ENCODE data around the gene EDN2.
A peak's percentile ranks its signal among the peaks of the same experiment; 100 is the strongest.

The EDN2 gene

DNA sequence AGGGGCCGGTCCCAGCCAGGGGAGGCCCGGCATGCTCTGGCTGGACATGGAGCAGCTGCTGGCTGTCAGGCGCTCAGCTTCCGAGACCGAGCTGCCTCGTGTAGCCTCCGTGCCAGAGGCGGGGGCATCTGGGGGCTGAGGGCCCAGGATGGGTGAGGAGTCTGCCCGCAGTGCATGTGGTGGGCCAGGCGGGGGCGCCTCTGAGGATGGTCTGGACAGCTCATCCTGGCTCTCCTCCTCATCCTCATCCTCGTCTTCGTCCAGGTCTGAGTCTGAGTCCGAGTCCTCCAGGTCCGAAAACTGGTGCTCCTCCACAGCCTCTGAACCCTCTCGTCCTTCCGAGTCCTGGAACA is 28.9 kb upstream of the EDN2 start:
- H3K4me3 ChIP-seq (ENCODE audit: low read depth, low read length) = no peak overlapping the region
- no peak for DNase-seq (ENCODE audit: low read depth)
- in situ Hi-C loops (cut with HindIII; ENCODE audit: low sequenced_read_pairs) = no loop called here
- peak; percentile 33 for TF ChIP-seq CTCF (IDR thresholded peaks at IDR 0.05; ENCODE audit: low read depth, low read length, missing control alignments)

- no peak overlapping the region for H3K4me3 ChIP-seq (ENCODE audit: low read depth, low read length)
These were observed 28.4 kb upstream of the EDN2 start for GRCh38 chr1:41512701-41513382.

GRCh38 chr1:41511239-41511540 is 26.7 kb upstream of the EDN2 start:
- in situ Hi-C loops (cut with HindIII; ENCODE audit: low sequenced_read_pairs) = no loop called here

More at GRCh38 chr1:41512701-41513382, 28.4 kb upstream of the EDN2 start:
- in situ Hi-C loops (cut with HindIII; ENCODE audit: low sequenced_read_pairs) = no loop called here
- no peak for DNase-seq (ENCODE audit: low read depth)
- TF ChIP-seq CTCF (IDR thresholded peaks at IDR 0.05; ENCODE audit: low read depth, low read length, missing control alignments) = no peak

GRCh38 chr1:41510531-41511238 is 26.2 kb upstream of the EDN2 start:
- in situ Hi-C loops (cut with HindIII; ENCODE audit: low sequenced_read_pairs) = no loop called here
- no peak for TF ChIP-seq CTCF (IDR thresholded peaks at IDR 0.05; ENCODE audit: low read depth, low read length, missing control alignments)
- DNase-seq (ENCODE audit: low read depth) = no peak
- H3K4me3 ChIP-seq (ENCODE audit: low read depth, low read length) = no peak overlapping the region

More at GRCh38 chr1:41511239-41511540, 26.7 kb upstream of the EDN2 start:
- DNase-seq (ENCODE audit: low read depth) = no peak
- no peak overlapping the region for H3K4me3 ChIP-seq (ENCODE audit: low read depth, low read length)
- TF ChIP-seq CTCF (IDR thresholded peaks at IDR 0.05; ENCODE audit: low read depth, low read length, missing control alignments) = no peak

DNA sequence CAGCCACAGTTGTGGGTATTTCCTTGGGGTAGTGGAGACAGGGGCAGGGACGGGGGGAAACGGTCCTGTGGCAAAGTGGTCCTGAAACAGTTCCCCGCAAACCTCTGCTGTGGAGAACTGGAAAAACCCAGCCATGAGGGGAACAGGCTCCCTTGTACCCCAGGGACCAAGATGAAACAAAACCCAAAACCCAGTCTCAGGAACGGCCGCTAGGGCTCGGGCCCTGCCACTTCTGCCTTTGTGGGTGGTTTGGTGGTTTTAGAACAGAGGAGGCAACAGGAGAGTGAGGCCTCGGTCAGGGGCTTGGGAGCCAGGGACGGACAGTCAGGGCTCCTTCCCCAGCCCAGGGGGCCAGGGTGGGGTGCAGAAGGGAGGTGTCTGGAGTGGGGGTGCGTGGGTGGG is 24.8 kb upstream of the EDN2 start:
- in situ Hi-C loops (cut with HindIII; ENCODE audit: low sequenced_read_pairs) = no loop called here
- no peak for TF ChIP-seq CTCF (IDR thresholded peaks at IDR 0.05; ENCODE audit: low read depth, low read length, missing control alignments)
- no peak for DNase-seq (ENCODE audit: low read depth)
- no peak overlapping the region for H3K4me3 ChIP-seq (ENCODE audit: low read depth, low read length)

DNA sequence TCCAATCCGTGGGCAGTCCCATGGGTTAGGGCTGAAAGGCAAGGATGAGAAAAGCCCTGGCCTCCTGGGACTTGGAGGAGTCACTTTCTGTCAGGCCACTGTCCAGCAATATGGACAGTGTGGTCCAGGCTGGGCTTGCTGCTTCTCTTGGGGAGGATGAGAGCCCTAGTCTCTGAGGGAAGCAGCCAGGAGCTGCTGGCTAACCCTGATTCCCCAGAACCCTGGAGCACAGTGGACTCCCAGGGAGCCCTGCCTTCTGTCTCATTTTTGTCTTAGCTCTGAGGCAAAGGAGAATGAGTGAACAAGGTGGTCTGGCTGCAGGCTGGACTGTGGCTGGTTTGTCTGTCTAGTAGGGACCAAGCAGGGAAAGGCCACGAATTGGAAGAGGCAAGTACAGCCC is 23.8 kb upstream of the EDN2 start:
- no peak overlapping the region for H3K4me3 ChIP-seq (ENCODE audit: low read depth, low read length)
- TF ChIP-seq CTCF (IDR thresholded peaks at IDR 0.05; ENCODE audit: low read depth, low read length, missing control alignments) = no peak
- DNase-seq (ENCODE audit: low read depth) = no peak
- in situ Hi-C loops (cut with HindIII; ENCODE audit: low sequenced_read_pairs) = no loop called here

Data from astrocyte of the cerebellum (primary cell).